NCI-H1092 (cell line): ENCODE data around the gene FOXO1.

Source experiments
- DNase-seq: peaks from one replicate; lab custom pipeline; 2025; lab: John Stamatoyannopoulos, UW

FOXO1 gene

DNA sequence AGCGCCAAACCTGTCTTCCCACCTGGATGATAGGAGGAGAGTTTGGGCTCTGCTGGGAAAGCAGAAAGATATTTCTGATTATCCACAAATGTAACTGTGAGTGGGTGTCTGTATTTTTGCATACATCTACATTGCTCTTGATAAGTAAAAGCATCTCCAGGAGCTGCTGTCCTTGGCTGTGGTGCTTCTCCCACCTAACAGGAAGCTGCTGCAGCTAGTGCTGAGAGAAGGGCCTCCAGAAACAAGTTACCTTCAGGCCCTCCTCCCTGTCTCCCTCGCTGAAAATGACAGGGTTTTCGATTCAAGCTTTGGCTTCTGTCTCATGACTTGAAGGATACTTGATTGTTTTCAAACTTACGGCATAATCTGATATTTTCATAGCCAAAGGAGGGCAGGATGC is 90.1 kb downstream of the FOXO1 start:
- DNase-seq: no peak

DNA sequence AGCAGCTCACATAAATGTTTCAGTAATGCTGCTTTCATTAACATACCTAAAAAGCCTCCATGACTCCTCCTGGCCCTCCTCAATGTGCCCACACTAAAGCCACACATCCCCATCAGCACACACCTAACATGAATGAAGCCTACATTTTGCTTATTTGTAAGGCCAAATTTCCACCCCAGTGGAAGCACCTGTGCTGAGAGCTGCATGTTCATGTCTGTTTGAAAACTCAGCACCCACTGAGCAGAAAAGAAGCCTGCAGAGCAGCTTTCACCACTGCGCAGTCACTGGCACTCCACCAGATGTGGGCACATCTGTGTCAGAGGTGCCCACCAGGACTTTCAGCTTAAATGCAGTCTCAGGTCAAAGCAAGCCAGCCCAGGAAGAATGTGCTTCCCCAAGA is 93.5 kb downstream of the FOXO1 start:
- no peak for DNase-seq

DNA sequence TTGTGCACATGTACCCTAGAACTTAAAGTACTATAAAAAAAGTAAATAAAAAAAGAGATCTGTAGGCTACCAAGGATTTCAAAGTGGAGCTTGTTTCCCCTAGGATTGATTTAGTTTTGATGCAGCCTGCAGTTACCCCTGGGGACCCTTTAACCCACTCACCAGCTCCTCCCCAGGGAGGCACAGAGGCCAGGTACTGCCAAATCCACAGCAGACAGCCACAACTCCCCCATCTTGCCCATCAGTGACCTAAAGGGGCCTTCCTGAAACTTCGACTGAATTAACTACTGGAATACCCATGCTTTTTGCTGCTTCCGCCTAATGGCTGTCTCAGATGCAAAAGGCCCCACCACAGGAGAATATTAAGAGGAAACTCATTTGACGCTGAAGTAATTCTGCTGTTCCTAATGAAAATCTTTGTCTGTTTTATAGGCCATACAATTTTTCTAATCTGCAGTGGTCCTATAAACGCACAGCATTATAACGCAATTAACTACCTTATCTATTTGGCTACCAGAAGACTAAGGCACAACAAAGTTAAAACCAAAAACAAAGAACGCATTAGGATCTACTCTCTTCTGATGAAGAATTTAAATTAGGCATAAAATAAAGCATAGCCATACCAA is 95.0 kb downstream of the FOXO1 start:
- no peak for DNase-seq

DNA sequence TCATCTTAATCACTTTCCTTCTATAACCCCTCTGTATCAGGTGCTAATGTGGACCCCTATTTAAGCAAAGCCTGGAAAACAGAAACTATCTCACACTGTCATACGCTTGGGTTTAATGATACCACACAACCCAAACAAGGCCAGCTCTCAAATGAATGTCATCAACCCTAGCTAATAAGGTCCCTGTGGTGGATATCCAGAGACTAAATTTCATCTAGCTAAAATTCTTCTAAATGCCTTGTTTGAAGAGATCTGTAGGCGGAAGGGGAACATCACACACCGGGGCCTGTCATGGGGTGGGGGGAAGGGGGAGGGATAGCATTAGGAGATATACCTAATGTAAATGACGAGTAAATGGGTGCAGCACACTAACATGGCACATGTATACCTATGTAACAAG is 95.5 kb downstream of the FOXO1 start:
- DNase-seq: no peak

DNA sequence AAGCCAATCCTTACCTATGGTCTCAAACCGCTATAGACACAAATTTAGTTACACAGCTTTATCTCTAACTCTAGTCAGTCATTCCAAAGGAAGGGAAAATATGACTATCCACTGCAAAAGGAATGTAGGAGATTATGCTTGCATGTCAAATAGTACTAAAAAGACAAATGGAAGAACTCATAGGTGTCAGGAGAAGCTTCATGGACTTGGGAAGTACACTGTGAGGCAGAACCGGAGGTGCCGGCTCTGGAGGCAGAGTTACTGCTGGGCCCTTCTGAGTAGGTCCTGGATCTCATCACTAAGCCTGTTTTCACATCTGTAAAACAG is 97.5 kb downstream of the FOXO1 start:
- DNase-seq: no peak

DNA sequence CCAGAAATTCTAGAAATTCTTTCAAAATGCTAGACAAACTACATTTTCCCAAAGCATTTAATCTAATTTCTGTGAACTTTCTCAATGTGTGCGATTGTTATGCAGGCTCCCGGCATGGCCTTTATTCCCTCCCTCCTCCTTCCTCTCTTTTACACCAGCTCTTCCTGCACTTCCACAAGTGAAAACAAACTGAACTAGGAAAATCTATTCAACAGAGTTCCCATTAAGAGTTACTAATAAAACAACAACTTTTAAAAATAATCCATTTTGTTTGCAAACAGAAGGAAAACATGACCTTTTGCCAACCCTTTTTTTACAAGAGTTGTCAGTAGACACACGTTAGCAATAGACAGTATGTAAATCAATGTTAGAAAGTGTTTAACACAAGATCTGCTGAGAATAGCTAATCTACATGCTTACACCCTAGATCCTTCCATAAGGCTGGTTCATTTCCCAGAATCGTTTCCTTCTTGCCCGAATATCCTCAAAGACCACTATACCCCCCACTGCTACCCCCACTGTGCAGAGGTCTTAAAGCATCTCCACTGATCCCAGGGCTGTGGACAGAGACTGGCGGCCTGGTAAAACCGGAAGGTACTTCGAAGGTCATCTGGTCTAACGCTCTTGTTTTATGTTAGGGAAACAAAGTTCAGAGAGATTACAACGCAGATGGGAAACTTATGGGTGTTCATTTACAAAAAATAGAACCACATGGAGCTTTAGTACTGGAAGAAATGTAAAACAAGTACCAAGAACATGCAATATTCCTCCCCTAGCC is 98.0 kb downstream of the FOXO1 start:
- no peak for DNase-seq

DNA sequence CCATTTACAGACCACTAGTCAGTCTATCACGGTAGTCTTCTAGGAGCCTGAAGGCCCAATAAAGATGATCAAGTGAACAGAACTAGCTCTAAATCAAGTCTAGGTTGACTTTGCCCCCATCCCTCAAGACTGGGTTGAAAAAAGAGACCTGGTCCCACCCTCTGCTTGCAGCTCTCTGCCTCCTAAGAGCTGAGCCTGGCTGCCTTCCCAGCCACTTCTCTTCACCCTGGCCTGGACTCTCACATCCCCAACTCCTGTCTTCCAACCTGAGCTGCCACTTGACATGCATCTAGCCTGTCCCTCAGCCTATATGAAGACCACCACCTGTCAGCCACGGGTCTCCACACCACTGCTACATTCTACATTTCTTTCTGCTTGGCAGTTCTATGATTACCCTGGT is 99.6 kb downstream of the FOXO1 start:
- DNase-seq: no peak

DNA sequence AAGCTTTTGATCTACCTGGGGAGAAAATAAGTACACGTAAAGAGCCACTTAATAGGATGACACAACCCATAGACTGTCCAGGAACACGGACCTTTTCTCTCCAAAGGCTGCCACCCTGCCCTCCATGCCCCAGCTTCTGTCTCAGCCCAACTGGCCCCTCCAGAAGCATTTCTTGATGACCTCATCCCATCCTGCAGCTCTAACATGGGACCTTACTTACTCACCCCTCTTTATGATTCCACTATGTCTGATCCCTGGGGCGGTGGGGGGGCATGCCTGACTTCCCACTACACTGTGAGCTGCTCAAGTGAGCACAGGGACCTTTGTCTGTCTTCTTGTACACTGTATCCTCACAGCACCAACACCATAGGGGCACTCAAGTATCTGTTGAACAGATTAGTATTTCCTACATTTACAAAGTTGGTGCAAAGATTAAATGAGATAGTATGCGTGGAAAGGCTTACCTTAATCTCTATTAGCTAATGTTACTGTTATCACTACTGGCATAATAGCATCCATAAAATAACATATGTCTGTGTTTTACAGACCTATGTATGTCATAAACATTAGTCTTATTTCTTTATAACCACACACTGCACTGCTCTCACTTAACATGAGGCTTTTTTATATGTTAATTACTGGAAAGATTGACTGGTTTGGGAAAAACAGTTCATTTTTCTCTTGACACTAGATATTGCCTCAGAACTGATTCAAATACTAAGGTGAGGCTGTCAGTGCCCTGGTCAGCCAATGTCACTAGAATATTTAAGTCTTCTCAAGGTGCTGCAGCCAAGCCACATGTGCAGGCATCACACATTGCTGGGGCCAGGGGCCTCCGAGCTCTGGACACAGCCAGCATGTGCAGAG is 100.9 kb downstream of the FOXO1 start:
- no peak for DNase-seq

DNA sequence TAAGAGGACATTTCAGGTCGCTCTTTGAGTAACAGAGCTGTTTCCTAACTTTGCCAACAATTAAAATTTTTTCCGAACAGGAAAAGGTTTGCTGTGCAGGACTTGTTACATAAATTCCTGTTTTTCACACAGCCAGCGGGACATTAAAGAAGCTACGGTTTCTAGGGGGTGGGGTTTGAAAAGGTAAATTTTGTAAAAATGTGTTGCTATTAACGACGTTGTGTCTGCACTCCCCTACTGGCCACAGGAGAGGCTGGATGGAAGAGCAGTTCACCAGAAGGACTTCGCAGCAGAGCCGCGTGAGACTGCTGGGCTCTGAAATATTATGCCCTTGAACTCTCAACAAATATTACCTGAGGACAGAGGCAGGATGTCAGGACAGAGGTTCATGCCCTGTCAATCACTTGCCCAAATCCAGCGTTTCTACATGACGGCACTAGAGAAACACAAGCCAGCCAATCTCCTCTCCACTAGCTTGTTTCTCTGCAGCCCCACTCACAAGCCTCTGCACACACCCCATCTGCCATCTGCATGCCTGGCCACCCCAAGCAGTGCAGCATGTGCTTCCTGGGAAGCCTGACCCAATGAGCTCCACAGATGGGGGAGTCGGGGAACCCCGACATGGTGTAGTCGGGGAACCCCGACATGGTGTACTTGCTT is 102.0 kb downstream of the FOXO1 start:
- DNase-seq: no peak

DNA sequence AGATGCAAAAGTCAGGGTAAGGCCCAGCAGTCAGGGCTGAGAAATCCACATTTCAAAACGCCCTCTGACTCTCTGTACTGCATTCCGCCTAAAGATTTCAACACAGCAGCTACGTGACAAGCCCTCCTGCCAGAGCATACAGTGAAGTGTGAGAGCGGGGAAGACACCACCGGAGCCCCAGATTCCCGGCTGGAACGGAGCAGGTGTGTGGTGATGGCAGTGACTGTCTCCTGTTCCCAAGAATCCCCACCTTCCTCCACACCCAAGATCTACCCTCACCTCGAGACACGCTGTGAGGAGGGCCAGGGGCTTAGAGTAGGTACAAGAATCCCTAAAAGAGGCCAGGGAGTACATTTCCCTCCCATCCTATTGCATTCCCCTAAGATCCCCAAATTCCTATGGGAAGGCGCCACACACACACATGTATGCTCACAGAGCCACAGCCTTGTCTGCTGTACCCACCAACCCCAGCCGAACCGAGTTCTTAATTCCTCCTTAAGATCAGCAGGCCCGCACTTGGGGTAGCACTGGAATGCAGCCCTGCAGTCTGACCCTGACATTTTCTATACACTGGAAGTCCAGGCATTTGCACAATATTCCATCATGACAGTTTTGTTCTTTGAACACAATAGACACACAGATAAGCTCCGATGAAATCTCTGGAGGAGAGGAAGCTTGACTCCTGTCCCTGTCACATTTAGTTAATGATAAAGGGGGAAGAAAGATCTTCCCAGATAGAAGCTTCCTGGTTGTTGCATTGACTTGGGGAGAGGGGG is 102.9 kb downstream of the FOXO1 start:
- DNase-seq: no peak

DNA sequence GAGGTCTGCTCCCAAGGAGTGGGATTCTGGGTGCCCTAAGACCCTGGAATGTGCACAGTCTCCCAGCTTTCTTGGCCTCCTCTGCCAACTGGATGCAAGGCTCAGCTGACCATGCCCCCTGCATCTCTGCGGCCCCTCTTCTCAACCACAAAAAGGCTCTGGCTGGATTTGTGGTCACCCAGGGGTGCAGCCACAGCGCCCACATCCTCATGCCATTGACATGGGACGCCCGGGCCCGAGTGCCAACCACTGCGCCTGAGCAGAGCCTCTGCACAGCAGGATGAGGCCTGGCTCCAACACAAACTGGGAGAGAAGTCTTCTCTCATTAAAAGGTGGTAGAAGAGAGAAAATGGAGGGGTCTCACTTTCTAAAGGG is 103.5 kb downstream of the FOXO1 start:
- no peak for DNase-seq

DNA sequence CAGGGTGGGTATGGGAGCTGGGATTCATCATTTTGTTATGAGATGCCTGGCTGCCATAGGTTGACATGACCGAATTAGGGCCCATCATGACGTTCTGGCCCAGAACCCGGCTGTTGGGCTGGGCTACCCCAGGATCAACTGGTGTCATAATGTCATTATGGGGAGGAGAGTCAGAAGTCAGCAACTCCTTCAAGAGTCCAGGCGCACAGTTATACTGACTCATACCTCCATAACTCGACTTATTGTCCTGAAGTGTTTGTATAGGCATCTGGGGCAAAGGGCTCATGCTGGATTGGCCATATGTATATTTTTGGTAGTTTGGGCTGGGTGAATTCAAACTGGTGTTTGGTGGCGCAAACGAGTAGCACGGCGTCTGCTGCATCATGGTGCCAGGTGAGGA is 106.5 kb downstream of the FOXO1 start:
- no peak for DNase-seq

DNA sequence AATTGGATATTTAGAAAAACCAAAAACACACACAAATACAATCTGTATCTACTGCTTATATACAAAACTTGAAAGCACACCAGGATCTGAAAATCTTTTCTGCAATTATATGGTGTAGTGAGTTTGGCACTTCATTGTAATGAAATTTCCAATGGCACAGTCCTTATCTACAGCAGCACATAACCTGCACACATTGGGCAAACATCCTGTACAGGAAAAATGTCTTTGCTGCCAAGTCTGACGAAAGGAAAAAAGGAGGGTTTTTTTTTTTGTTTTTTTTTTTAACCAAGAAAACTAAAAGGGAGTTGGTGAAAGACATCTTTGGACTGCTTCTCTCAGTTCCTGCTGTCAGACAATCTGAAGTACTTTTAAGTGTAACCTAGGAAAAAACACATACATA is 107.8 kb downstream of the FOXO1 start:
- no peak for DNase-seq

DNA sequence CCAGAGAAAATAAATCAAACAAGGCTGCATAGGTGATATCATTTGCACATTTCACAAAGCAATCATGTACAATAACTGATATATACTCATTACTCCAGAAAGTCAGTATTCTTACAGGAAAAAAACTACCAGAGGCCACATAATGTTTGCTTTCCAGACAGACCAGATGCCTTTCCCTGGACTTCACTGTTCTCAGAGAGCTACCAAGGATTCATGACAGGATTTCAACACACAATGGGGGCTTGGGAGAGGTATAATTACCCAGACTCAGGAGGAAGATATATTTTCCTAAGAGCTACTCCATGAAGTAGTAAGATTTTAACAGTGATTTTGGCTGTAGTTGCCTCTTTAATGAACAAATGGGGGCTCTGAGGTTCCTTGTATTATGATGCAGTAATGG is 110.0 kb downstream of the FOXO1 start:
- no peak for DNase-seq

DNA sequence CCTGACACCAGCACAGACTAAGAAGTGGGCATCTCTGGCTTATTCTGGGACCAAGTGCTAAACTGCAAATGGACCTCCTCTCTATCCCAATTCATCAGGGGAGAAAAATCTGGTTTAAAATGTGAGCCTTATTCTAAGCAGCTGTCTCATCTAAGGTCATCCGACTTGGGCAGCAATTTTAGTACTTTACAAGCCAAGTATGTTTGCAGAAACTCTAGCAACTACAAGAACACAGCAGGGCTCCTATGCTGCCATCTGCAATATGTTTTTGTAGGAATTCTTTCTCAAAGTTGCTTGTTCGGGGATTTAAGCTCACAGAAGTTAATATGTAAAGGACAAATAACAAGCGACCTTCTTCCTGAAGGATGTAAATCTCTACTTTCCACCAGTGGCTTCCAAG is 113.1 kb downstream of the FOXO1 start:
- DNase-seq: no peak

DNA sequence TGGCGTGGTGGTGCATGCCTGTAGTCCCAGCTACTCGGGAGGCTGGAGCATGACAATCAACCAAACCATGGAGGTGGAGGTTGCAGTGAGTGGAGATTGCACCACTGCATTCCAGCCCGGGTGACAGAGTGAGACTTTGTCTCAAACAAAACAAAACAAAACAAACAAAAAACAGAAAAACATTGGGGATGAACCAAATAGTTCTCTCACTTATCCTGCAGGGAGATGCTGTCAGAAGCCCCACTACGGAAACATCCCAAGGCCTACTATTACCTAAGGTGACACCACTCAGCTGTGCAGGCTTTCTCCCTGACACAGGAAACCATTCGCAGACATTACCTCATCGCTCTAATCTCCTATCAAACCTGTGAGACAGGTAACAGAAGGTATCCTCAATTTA is 113.5 kb downstream of the FOXO1 start:
- no peak for DNase-seq

DNA sequence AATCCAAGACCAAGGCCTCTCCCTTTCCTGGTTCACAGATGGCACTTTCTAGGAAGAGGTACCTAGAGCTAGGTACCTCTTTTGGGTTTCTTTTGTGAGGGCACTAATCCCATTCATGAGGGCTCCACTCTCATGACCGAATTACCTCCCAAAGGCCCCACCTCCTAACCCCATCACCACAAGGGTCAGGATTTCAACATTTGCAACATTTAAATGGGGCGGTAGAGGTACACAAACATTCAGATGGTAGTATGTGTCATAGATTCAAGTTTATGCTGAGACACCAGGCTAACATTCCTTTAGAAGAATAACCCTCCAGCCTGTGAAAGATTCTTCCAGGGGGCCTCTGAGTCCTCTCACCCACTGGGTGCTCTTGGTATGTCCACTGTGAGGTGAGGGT is 116.3 kb downstream of the FOXO1 start:
- DNase-seq: no peak

DNA sequence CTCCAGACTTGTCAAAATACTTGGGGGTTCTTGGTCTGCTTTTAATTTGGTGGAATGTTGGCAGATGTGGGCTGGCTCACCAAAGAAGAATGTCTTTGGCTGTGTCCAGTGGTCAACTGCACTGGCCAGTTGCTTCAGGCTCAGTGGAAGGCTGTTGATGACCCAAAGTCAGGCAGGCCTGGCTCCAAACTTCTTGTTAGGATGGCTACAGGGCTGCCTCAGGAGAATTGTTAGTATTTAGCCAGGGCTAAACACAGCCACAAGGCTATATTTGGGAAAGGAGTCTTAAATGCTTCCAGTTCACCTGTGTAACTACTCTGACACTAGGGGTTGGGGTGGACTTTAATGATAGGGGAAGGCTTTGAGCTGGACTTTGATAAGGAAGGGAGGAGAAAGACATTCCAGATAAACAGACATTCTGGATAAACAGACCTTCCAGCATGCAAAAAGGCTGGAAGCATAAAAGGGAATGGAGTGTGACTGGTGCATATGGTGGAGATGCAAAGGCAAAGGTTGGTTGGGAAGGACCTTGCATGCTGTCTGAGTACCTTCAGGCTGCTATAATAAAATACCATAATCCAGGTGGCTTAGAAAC is 116.8 kb downstream of the FOXO1 start:
- no peak for DNase-seq

DNA sequence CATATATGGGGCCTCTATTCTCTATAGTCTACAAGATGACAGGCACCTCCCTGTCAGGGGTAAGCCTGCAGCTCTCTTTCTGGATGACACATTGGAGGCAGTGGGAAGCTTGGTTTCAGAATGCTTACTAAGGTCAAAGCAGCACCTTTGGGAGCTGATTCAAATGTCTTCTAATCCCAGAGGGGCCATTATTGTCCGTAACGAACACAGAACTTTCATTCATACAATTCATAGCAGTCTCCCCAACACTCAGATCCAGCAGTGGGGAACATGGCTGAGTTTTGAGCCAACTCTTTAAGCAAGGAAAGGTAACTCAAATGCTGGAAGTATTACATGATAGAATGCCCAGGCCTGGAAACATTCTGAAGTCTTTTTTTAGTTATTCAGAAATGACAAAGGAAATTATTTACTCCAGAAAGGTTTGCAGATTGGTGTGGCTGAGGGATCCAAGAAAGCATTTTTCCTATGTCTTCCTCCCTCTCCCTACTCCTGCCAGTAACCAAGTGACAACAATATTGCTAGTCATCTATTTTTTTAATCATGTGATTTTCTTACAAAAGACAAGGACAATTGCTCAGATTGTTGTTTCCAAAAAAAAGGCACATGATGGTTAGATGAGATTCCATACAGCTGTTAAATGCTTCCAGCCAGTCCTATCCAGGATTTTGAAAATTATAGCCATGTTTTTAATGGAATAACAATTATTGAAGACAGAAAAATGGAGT is 118.7 kb downstream of the FOXO1 start:
- no peak for DNase-seq

DNA sequence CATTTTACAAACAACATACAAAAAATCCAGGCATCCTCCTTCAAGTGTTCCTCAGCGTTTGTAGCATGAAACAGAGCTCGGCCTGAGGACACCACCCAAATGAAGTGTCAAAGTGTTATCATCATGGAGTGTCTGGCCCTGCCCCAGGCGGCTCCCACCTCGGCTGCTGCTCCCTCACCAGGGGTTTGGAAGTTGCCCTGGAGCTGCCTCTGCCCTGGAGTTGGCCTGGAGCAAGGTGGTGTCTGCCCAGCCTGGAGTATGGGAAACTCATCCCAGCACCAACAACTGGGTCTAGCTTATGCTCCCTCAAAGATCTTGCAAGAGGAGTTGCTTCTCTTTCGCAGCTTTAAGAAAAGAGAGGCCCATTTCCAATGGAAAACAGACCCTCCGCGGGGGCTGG is 120.4 kb downstream of the FOXO1 start:
- DNase-seq: no peak
